PC-3 (cell line): Measurements from ENCODE around the gene RNF217.
"Not testable (repeated sequence)": the region's sequence is repeated elsewhere in the genome, so short reads cannot be mapped to it uniquely, and the experiment has no call there.

ENCODE experiments used
- CTCF ChIP-seq: fragments of 300-600 bp; sonication (generic); conservative IDR thresholded peaks from 2 replicates; pipeline ENCODE4 v1.5.1; 2017; ENCODE audit warnings: antibody characterized with exemption, low read depth, mild to moderate bottlenecking, low read length
- EZH2 ChIP-seq: fragments of 300-600 bp; sonication (generic); IDR thresholded peaks from one replicate; pipeline ENCODE4 v1.6.1; 2017; ENCODE audit warnings: antibody characterized with exemption, mild to moderate bottlenecking, low read length; ENCODE audit not compliant: unreplicated experiment
- EZH2phosphoT487 ChIP-seq: fragments of 300-600 bp; sonication (generic); IDR thresholded peaks from 2 replicates; pipeline ENCODE4 v1.6.1; 2018; ENCODE audit warnings: mild to moderate bottlenecking, antibody characterized with exemption, low read length, borderline replicate concordance

DNA sequence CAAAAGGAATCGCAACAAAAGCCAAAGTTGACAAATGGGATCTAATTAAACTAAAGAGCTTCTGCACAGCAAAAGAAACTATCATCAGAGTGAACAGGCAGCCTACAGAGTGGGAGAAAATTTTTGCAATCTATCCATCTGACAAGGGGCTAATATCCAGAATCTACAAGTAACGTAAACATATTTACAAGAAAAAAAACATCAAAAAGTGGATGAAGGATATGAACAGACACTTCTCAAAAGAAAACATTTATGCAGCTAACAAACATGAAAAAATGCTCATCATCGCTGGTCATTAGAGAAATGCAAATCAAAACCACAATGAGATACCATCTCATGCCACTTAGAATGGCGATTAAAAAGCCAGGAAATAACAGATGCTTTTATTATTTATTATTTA, 74.2 kb downstream of the RNF217 start:
- TF ChIP-seq CTCF, EZH2, EZH2phosphoT487: not testable (repeated sequence)
